Panc1 (cell line): Measurements from ENCODE around the gene NCKAP5. TPM values are rescaled to one million over a fixed set of nuclear protein-coding genes. Genes with fewer than 3 reads are reported as not detected.

ENCODE experiments used
- ATAC-seq: fragments of 200-7000 bp; cut with Tn5 transposase; 2 replicates; pipeline ENCODE4 v1.9.1; 2020; ENCODE audit warnings: mild to moderate bottlenecking, moderate library complexity
- BruUV-seq: library from RNA; stranded (reverse); fragments of 400-500 nt; replicated peaks from 2 replicates; lab custom pipeline; 2021; lab: Mats Ljungman, UMichigan
- CTCF ChIA-PET: fragments of 300-600 bp; sonication (Branson Sonifier 250); formaldehyde crosslinking; loops from one replicate; lab custom pipeline; 2022; ENCODE audit warnings: antibody characterized with exemption; lab: Charles Lee
- POLR2A ChIA-PET: fragments of 300-600 bp; sonication (Branson Sonifier 250); formaldehyde crosslinking; loops from one replicate; lab custom pipeline; 2022; ENCODE audit warnings: antibody characterized with exemption; lab: Charles Lee
- DNase-seq: peaks from one replicate; pipeline ENCODE4 v3.0.0-alpha.2; 2010; ENCODE audit warnings: low read depth, low spot score
- H3K27ac ChIP-seq: 2 replicates; pipeline ENCODE4 v1.5.1; 2011; ENCODE audit warnings: mild to moderate bottlenecking, low read length, inconsistent platforms
- H3K27me3 ChIP-seq: fragments of 200-500 bp; sonication (Bioruptor generic); 2 replicates; pipeline ENCODE4 v1.6.0; 2014; ENCODE audit warnings: low read length, inconsistent platforms; ENCODE audit not compliant: control insufficient read depth, insufficient read depth
- H3K36me3 ChIP-seq: fragments of 200-500 bp; sonication (Bioruptor generic); 2 replicates; pipeline ENCODE4 v1.5.1; 2014; ENCODE audit warnings: inconsistent platforms, mild to moderate bottlenecking, low read length, moderate library complexity; ENCODE audit not compliant: control insufficient read depth, insufficient read depth
- H3K4me1 ChIP-seq: 2 replicates; pipeline ENCODE4 v1.5.1; 2011; ENCODE audit warnings: inconsistent platforms, mild to moderate bottlenecking, low read length, moderate library complexity; ENCODE audit not compliant: control insufficient read depth, insufficient read depth
- H3K4me3 ChIP-seq, 2 experiments: 2 replicates each; pipeline ENCODE4 v1.5.1; 2011 to 2012; ENCODE audit warnings: low read depth in 2 of 2, low read length in 2 of 2, mild to moderate bottlenecking in 2 of 2, inconsistent platforms in 1 of 2, moderate library complexity in 1 of 2
- H3K9me3 ChIP-seq: fragments of 200-500 bp; sonication (Bioruptor generic); 2 replicates; pipeline ENCODE4 v1.5.1; 2014; ENCODE audit warnings: low read depth, mild to moderate bottlenecking, inconsistent platforms, low read length, moderate library complexity; ENCODE audit not compliant: control insufficient read depth, insufficient read depth
- CTCF ChIP-seq: fragments of 450-650 bp; IDR thresholded peaks from 2 replicates; pipeline ENCODE4 v1.5.1; 2017; ENCODE audit warnings: mild to moderate bottlenecking
- POLR2AphosphoS5 ChIP-seq: IDR thresholded peaks from 2 replicates; pipeline ENCODE4 v1.6.1; 2012; ENCODE audit warnings: mild to moderate bottlenecking, low read depth, low read length, moderate library complexity
- REST ChIP-seq, 2 experiments: IDR thresholded peaks; 2 replicates each; pipeline ENCODE4 v1.6.1; 2011 to 2012; ENCODE audit warnings: low read depth in 2 of 2, control low read depth in 1 of 2, low read length in 1 of 2, mild to moderate bottlenecking in 1 of 2, moderate library complexity in 1 of 2; ENCODE audit not compliant: insufficient read depth in 1 of 2
- SIN3A ChIP-seq: IDR thresholded peaks from 2 replicates; pipeline ENCODE4 v1.6.1; 2012; ENCODE audit warnings: low read depth, mild to moderate bottlenecking, low read length, moderate library complexity, borderline replicate concordance; ENCODE audit not compliant: insufficient read depth
- TCF7L2 ChIP-seq: IDR thresholded peaks from 2 replicates; pipeline ENCODE4 v1.6.1; 2011; ENCODE audit warnings: mild to moderate bottlenecking, low read depth, low read length, inconsistent platforms
- in situ Hi-C: cut with HindIII; loops from 2 replicates; pipeline ENCODE4 v1.10.0; 2016; ENCODE audit warnings: low sequenced_read_pairs, low pct_unique_long_range_greater_than_20kb
- intact Hi-C: fragments of 100-400 bp; cut with micrococcal nuclease; formaldehyde crosslinking; loops from one replicate; pipeline ENCODE4 v1.10.0; 2022; ENCODE audit not compliant: unreplicated experiment
- total RNA-seq: library from RNA; stranded (reverse); gene quantifications from one replicate; pipeline ENCODE4 v1.2.1, GENCODE V29; 2021; ENCODE audit not compliant: unreplicated experiment

Gene NCKAP5
- total RNA-seq, 1 experiment from 2014 or later, result 0.10 TPM

- ChIA-PET POLR2A (no interaction called here), CTCF (no interaction called here)
- Histone ChIP-seq H3K4me3 (no peak overlapping the region), H3K36me3 (no peaks in the 10 kb centered on the region), H3K27me3 (no peaks in the 10 kb centered on the region), H3K27ac (no peak overlapping the region), H3K9me3 (no peaks in the 10 kb centered on the region), H3K4me1 (no peaks in the 10 kb centered on the region)
- in situ Hi-C loops, result no loop called here
- ATAC-seq, result no peak
- no TSS peak for BruUV-seq
- intact Hi-C loops, result no loop called here
- no peak for DNase-seq
- TF ChIP-seq POLR2AphosphoS5 (no peak), CTCF (no peak), TCF7L2 (no peak), SIN3A (no peak), REST (IDR thresholded peaks at IDR 0.05; ENCODE audit: insufficient read depth in 1 of 2, low read depth in 2 of 2, low read length in 1 of 2) (no peak)
These were observed 105.5 kb downstream of the NCKAP5 start for GRCh38 chr2:133462811-133463210.

DNA sequence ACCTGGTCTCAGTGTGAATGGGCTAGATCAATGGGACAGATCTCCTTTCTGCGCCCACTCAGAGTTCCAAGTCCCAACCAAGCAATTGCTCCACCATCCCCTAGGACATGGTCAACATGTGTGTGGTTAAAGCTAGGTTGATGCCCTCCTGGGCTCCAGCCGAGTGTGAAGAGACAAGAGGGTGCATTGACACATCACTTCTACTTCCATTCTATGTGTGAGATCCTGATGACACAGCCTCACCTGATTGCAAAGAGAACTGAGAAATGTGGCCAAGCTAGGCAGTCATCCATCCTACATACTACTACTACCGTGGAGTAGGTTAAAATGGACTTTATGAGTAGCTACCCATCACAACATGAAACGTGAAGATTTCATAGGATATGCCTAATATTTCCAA is 106.8 kb downstream of the NCKAP5 start:
- no peak for ATAC-seq
- no peaks in the 10 kb centered on the region for H3K4me1 ChIP-seq
- no peaks in the 10 kb centered on the region for H3K36me3 ChIP-seq
- no peaks in the 10 kb centered on the region for H3K27me3 ChIP-seq
- no peaks in the 10 kb centered on the region for H3K9me3 ChIP-seq
- TF ChIP-seq CTCF (no peak), SIN3A (no peak), TCF7L2 (no peak), REST (IDR thresholded peaks at IDR 0.05; ENCODE audit: insufficient read depth in 1 of 2, low read depth in 2 of 2, low read length in 1 of 2) (no peak), POLR2AphosphoS5 (no peak)
- no TSS peak for BruUV-seq
- DNase-seq, result no peak
- H3K4me3 ChIP-seq, result no peak overlapping the region
- in situ Hi-C loops (no loop called here), intact Hi-C loops (no loop called here)
- POLR2A ChIA-PET, result no interaction called here
- no peak overlapping the region for H3K27ac ChIP-seq
- CTCF ChIA-PET, result no interaction called here
